Breast epithelium (tissue), 4 donors: Measurements from ENCODE around the gene PLCL2. TPM values are rescaled to one million over a fixed set of nuclear protein-coding genes. Genes with fewer than 3 reads are reported as not detected.

Experiments used
- DNase-seq, 2 donors: peaks; one replicate each; pipeline ENCODE4 v3.0.0-alpha.2; 2019; ENCODE audit warnings: low spot score in 2 of 2
- H3K27ac ChIP-seq, 2 donors: fragments of 200-600 bp; sonication (generic) in 1 of 2; one replicate each; pipeline ENCODE4 v1.5.1; 2016 to 2019; ENCODE audit warnings: mild to moderate bottlenecking in 1 of 2
- H3K27me3 ChIP-seq, 2 donors: fragments of 200-600 bp; sonication (generic) in 1 of 2; one replicate each; pipeline versions ENCODE4 v1.5.1 to v1.6.0; 2017 to 2019; ENCODE audit warnings: control low read depth in 1 of 2, mild to moderate bottlenecking in 1 of 2
- H3K36me3 ChIP-seq: fragments of 200-600 bp; one replicate; pipeline ENCODE4 v1.5.1; 2019
- H3K4me1 ChIP-seq, 2 donors: fragments of 200-600 bp; sonication (generic); one replicate each; pipeline ENCODE4 v1.5.1; 2016 to 2019; ENCODE audit warnings: control low read depth in 1 of 2
- H3K4me3 ChIP-seq, 3 donors: fragments of 200-600 bp; sonication (generic); 1 replicate in 2 of 3; 2 replicates in 1 of 3; pipeline ENCODE4 v1.5.1; 2016 to 2019; ENCODE audit warnings: mild to moderate bottlenecking in 3 of 3, moderate library complexity in 2 of 3
- H3K9me3 ChIP-seq, 2 donors: fragments of 200-600 bp; sonication (generic) in 1 of 2; one replicate each; pipeline ENCODE4 v1.5.1; 2016 to 2019; ENCODE audit warnings: control low read depth in 1 of 2
- CTCF ChIP-seq, 3 donors: fragments of 450-650 bp; IDR thresholded peaks; one replicate each; pipeline ENCODE4 v1.5.1; 2016 to 2017; ENCODE audit warnings: antibody characterized with exemption in 3 of 3, mild to moderate bottlenecking in 3 of 3, moderate library complexity in 3 of 3
- POLR2A ChIP-seq: fragments of 450-650 bp; IDR thresholded peaks from one replicate; pipeline ENCODE4 v1.6.1; 2016; ENCODE audit warnings: antibody characterized with exemption, mild to moderate bottlenecking, moderate library complexity
- POLR2AphosphoS5 ChIP-seq, 3 donors: sonication (generic); formaldehyde crosslinking; IDR thresholded peaks; one replicate each; pipeline ENCODE4 v1.6.1; 2017; ENCODE audit warnings: antibody characterized with exemption in 3 of 3
- intact Hi-C: fragments of 100-400 bp; cut with DNase I; formaldehyde crosslinking; loops from one replicate; pipeline ENCODE4 v1.15.1; 2023; ENCODE audit warnings: low total_unique reads
- total RNA-seq, 3 donors: library from RNA; depleted of rRNA; stranded (reverse); fragments of >200 nt; gene quantifications; one replicate each; pipeline ENCODE4 v1.1.0, GENCODE V29; 2016

PLCL2 gene
- total RNA-seq, 3 donors from 2014 or later: 7.8 to 21.9 (median 17.0) TPM

DNA sequence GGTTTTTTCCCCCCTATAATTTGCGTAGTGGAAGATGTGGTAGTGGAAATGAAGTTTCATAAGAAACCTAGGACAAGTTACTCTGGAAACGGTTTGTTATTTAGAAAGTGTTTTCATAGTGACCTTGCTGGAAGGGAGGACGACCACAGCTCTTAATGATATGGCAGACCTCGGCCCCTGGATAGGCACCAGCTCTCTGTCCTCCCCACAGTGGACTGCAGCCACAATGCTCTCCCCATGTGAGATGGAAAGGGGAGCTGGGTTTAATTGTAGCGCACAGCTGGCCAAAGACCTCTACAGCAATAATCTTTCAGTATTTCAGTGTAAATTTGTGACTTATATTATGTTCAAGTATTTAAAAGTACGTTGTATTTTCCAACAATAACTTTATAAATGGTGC lies 151.2 kb downstream of the PLCL2 start:
- no peak overlapping the region for H3K4me3 ChIP-seq
- no peak for DNase-seq
- H3K4me1 ChIP-seq: no peaks in the 10 kb centered on the region
- no peak for TF ChIP-seq CTCF (IDR thresholded peaks at IDR 0.05)
- no peak for TF ChIP-seq POLR2A
- no peak for TF ChIP-seq POLR2AphosphoS5 (IDR thresholded peaks at IDR 0.05)
- no peak overlapping the region for H3K27ac ChIP-seq
- H3K9me3 ChIP-seq: no peaks in the 10 kb centered on the region
- intact Hi-C loops: no loop called here
- no peaks in the 10 kb centered on the region for H3K36me3 ChIP-seq
- H3K27me3 ChIP-seq: no peaks in the 10 kb centered on the region

GRCh38 chr3:17038141-17038540 lies 153.4 kb downstream of the PLCL2 start:
- H3K27me3 ChIP-seq: no peaks in the 10 kb centered on the region
- no peak overlapping the region for H3K27ac ChIP-seq
- DNase-seq: no peak
- H3K36me3 ChIP-seq: no peaks in the 10 kb centered on the region
- H3K9me3 ChIP-seq: no peaks in the 10 kb centered on the region
- no peaks in the 10 kb centered on the region for H3K4me1 ChIP-seq
- no peak overlapping the region for H3K4me3 ChIP-seq
- TF ChIP-seq POLR2AphosphoS5 (IDR thresholded peaks at IDR 0.05) (no peak), CTCF (IDR thresholded peaks at IDR 0.05) (no peak)
- intact Hi-C loops: no loop called here

GRCh38 chr3:17038900-17039553 lies 154.3 kb downstream of the PLCL2 start:
- TF ChIP-seq CTCF (IDR thresholded peaks at IDR 0.05) (no peak), POLR2A (no peak), POLR2AphosphoS5 (IDR thresholded peaks at IDR 0.05) (no peak)
- intact Hi-C loops: no loop called here
- Histone ChIP-seq H3K4me1 (no peaks in the 10 kb centered on the region), H3K9me3 (no peaks in the 10 kb centered on the region), H3K27me3 (no peaks in the 10 kb centered on the region), H3K27ac (no peak overlapping the region), H3K4me3 (no peak overlapping the region), H3K36me3 (no peaks in the 10 kb centered on the region)
- no peak for DNase-seq

- intact Hi-C loops: no loop called here
- no peak for DNase-seq
Observed at GRCh38 chr3:17039594-17039993, 154.8 kb downstream of the PLCL2 start.

More at GRCh38 chr3:17039594-17039993, 154.8 kb downstream of the PLCL2 start:
- no peak overlapping the region for H3K4me3 ChIP-seq
- H3K27me3 ChIP-seq: no peaks in the 10 kb centered on the region
- no peak for TF ChIP-seq POLR2AphosphoS5 (IDR thresholded peaks at IDR 0.05)
- TF ChIP-seq POLR2A: no peak
- TF ChIP-seq CTCF (IDR thresholded peaks at IDR 0.05): no peak
- no peaks in the 10 kb centered on the region for H3K36me3 ChIP-seq
- H3K27ac ChIP-seq: no peak overlapping the region
- H3K4me1 ChIP-seq: no peaks in the 10 kb centered on the region
- no peaks in the 10 kb centered on the region for H3K9me3 ChIP-seq
